Measurements from ENCODE around the gene NDUFA11. TPM values are rescaled to one million over a fixed set of nuclear protein-coding genes. Genes with fewer than 3 reads are reported as not detected.

Gene NDUFA11
- total RNA-seq, 2 donors from 2014 or later, result 158 to 174 TPM

Other genes with a start within 250 kb of the NDUFA11 start
- gene MICOS13, start 223.3 kb downstream of the NDUFA11 start, total RNA-seq, result 10 to 100 TPM; 33.8 to 34.1 TPM
- 1 to 10 TPM; 3.0 to 5.1 TPM for gene HSD11B1L, start 222.8 kb downstream of the NDUFA11 start, total RNA-seq
- gene RPL36, start 213.5 kb downstream of the NDUFA11 start, total RNA-seq, result 1,000 to 10,000 TPM; 1,272 to 1,302 TPM
- gene LONP1, start 183.6 kb downstream of the NDUFA11 start, total RNA-seq, result 100 to 1,000 TPM; 262 to 266 TPM
- not detected for gene CATSPERD, start 183.2 kb downstream of the NDUFA11 start, total RNA-seq
- gene PRR22, start 119.0 kb downstream of the NDUFA11 start, total RNA-seq, result 1 to 10 TPM; 4.6 to 4.7 TPM
- gene DUS3L, start 112.6 kb downstream of the NDUFA11 start, total RNA-seq, result 10 to 100 TPM; 40.7 to 55.8 TPM
- gene NRTN, start 98.7 kb downstream of the NDUFA11 start, total RNA-seq, result 1 to 10 TPM; 2.7 to 3.7 TPM
- gene FUT6, start 64.1 kb downstream of the NDUFA11 start, total RNA-seq, result under 1 TPM in 1 of 2 donors, not detected in 1; 0.21 TPM
- 1 to 10 TPM; 1.7 to 3.6 TPM for gene FUT3, start 52.3 kb downstream of the NDUFA11 start, total RNA-seq
- 1 to 10 TPM in 1 of 2 donors, under 1 TPM in 1; 0.44 to 1.7 TPM for gene FUT5, start 33.2 kb downstream of the NDUFA11 start, total RNA-seq
- 10 to 100 TPM in 1 of 2 donors, 1 to 10 TPM in 1; 8.7 to 10.5 TPM for gene VMAC, start 1.1 kb upstream of the NDUFA11 start, total RNA-seq
- gene CAPS, start 10.5 kb upstream of the NDUFA11 start, total RNA-seq, result 10 to 100 TPM; 12.9 to 20.9 TPM
- gene RANBP3, start 74.3 kb upstream of the NDUFA11 start, total RNA-seq, result 100 to 1,000 TPM in 1 of 2 donors, 10 to 100 TPM in 1; 89.2 to 108 TPM
- gene RFX2, start 206.7 kb upstream of the NDUFA11 start, total RNA-seq, result 10 to 100 TPM in 1 of 2 donors, 1 to 10 TPM in 1; 8.7 to 11.6 TPM
- not detected for gene ACSBG2, start 231.9 kb upstream of the NDUFA11 start, total RNA-seq